Naive thymus-derived CD8-positive, alpha-beta T cell (primary cell): ENCODE measurements around the gene TFIP11. TPM values are rescaled to one million over a fixed set of nuclear protein-coding genes. Genes with fewer than 3 reads are reported as not detected.

Experiments
- microRNA-seq: library from miRNA; unstranded; fragments of <30 nt; microRNA quantifications from one replicate; pipeline ENCODE4 v1.2.0, GENCODE V29; 2022; ENCODE audit warnings: borderline microRNAs expressed
- polyA plus RNA-seq, 3 donors: library from polyadenylated mRNA; unstranded; fragments of 300-500 nt; fragmentation: Illumina TruSeq; gene quantifications; one replicate each; pipeline ENCODE4 v1.2.3, GENCODE V29; 2021
- total RNA-seq, 8 experiments: library from RNA in 2 of 8; stranded (reverse) in 2 of 8; gene quantifications; one replicate each; pipeline ENCODE4 v1.2.3 and lab custom pipeline; 2021 to 2026

TFIP11 gene
- total and polyA plus RNA-seq, 5 experiments from 2014 or later: 15.3 to 67.8 (median 33.9) TPM

Small RNA genes within 50 kb of the gene (microRNA-seq; reads per million reads assigned to microRNA genes)
- 9.6 reads per million, percentile 27 among the genes with 10 or more reads in this experiment for gene MIR548J

Other genes starting within 250 kb of the TFIP11 start
- 1 to 10 TPM; 2.9 to 3.5 TPM for gene ASPHD2, start 83.2 kb downstream of the TFIP11 start, total RNA-seq
- gene ASPHD2, start 83.2 kb downstream of the TFIP11 start, polyA plus RNA-seq: 1 to 10 TPM; 2.3 to 3.1 (median 2.5) TPM
- 10 to 100 TPM; 63.9 to 64.3 TPM for gene HPS4, start 28.7 kb downstream of the TFIP11 start, total RNA-seq
- 10 to 100 TPM; 10.5 to 18.4 (median 16.2) TPM for gene HPS4, start 28.7 kb downstream of the TFIP11 start, polyA plus RNA-seq
- gene SRRD, start 28.6 kb downstream of the TFIP11 start, total RNA-seq: 10 to 100 TPM; 21.4 to 24.6 TPM
- gene SRRD, start 28.6 kb downstream of the TFIP11 start, polyA plus RNA-seq: 10 to 100 TPM; 17.1 to 27.0 (median 17.9) TPM
- 10 to 100 TPM; 40.8 to 43.2 TPM for gene TPST2, start 77.7 kb upstream of the TFIP11 start, total RNA-seq
- gene TPST2, start 77.7 kb upstream of the TFIP11 start, polyA plus RNA-seq: 100 to 1,000 TPM in 2 of 3 donors, 10 to 100 TPM in 1; 87.9 to 134 (median 126) TPM
- not detected for gene CRYBB1, start 105.6 kb upstream of the TFIP11 start, total RNA-seq
- not detected for gene CRYBB1, start 105.6 kb upstream of the TFIP11 start, polyA plus RNA-seq
- gene CRYBA4, start 109.5 kb upstream of the TFIP11 start, total RNA-seq: not detected
- under 1 TPM in 1 of 3 donors, not detected in 2; 0.43 TPM for gene CRYBA4, start 109.5 kb upstream of the TFIP11 start, polyA plus RNA-seq
- gene MIAT, start 145.1 kb upstream of the TFIP11 start, total RNA-seq: 100 to 1,000 TPM; 357 to 362 TPM
- under 1 TPM; 0.06 to 0.76 (median 0.63) TPM for gene MIAT, start 145.1 kb upstream of the TFIP11 start, polyA plus RNA-seq